Ovary (tissue), 9 donors: ENCODE results near the gene NFASC. TPM values are rescaled to one million over a fixed set of nuclear protein-coding genes. Genes with fewer than 3 reads are reported as not detected.

Experiments used
- DNase-seq, 5 donors: peaks; one replicate each; pipeline ENCODE4 v3.0.0-alpha.2; 2019 to 2020
- H3K27ac ChIP-seq, 2 donors: fragments of 200-600 bp; one replicate each; pipeline versions ENCODE4 v1.5.1 to v1.8.0; 2019 to 2022
- H3K27me3 ChIP-seq: fragments of 200-600 bp; one replicate; pipeline ENCODE4 v1.8.0; 2022
- H3K36me3 ChIP-seq: fragments of 200-600 bp; sonication (generic); one replicate; pipeline ENCODE4 v1.5.1; 2019
- H3K4me1 ChIP-seq: one replicate; pipeline ENCODE4 v1.8.1; 2013; ENCODE audit warnings: mild to moderate bottlenecking, moderate library complexity; ENCODE audit not compliant: insufficient read depth
- H3K4me3 ChIP-seq: fragments of 200-600 bp; sonication (generic); one replicate; pipeline ENCODE4 v1.5.1; 2017
- H3K9me3 ChIP-seq, 2 donors: fragments of 200-600 bp in 1 of 2; sonication (generic) in 1 of 2; one replicate each; pipeline versions ENCODE4 v1.5.1 to v1.8.1; 2013 to 2019; ENCODE audit warnings: mild to moderate bottlenecking in 1 of 2, moderate library complexity in 1 of 2
- EP300 ChIP-seq: sonication (generic); formaldehyde crosslinking; IDR thresholded peaks from one replicate; pipeline ENCODE4 v1.6.1; 2017; ENCODE audit warnings: antibody characterized with exemption
- POLR2A ChIP-seq: fragments of 450-650 bp; IDR thresholded peaks from one replicate; pipeline ENCODE4 v1.6.1; 2017; ENCODE audit warnings: antibody characterized with exemption, mild to moderate bottlenecking, moderate library complexity
- WGBS, 3 donors: extraction: QIAGEN DNeasy Blood & Tissue Kit in 1 of 3; methylation state at CpG; one replicate each; pipeline versions ENCODE4 v1.1.5 to v1.1.7; 2013 to 2017; 5-methylcytosine and 5-hydroxymethylcytosine counted together
- intact Hi-C, 4 donors: fragments of 100-400 bp; cut with DNase I; formaldehyde crosslinking; loops; one replicate each; pipeline versions ENCODE4 v1.11.0 to v1.15.1; 2022 to 2023
- polyA plus RNA-seq, 2 donors: library from polyadenylated mRNA; stranded (reverse); fragments of 200-250 nt in 1 of 2; fragments of 350-450 nt in 1 of 2; fragmentation: Illumina TruSeq in 1 of 2; extraction: RNeasy Lipid Tissue Mini Kit (QIAGEN cat#74804) in 1 of 2; gene quantifications; one replicate each; pipeline ENCODE4 v1.2.3, GENCODE V29; 2013 to 2014
- total RNA-seq, 7 donors: library from RNA; depleted of rRNA in 2 of 7; stranded (reverse); fragments of >200 nt in 2 of 7; fragmentation: NEBNext Ultra II Directional in 3 of 7; extraction: Animal tissue kit (Norgen Biotek cat#: 25700) in 3 of 7; gene quantifications; one replicate each; pipeline versions ENCODE4 v1.1.0 to v1.2.4, GENCODE V29; 2016 to 2023
- TF ChIP-seq, protein P1 (sequence below), 3 donors: fragments of 450-650 bp in 2 of 3; fragments of 200-600 bp in 1 of 3; IDR thresholded peaks; one replicate each; pipeline versions ENCODE4 v1.5.1 to v1.8.0; 2016 to 2022; ENCODE audit warnings: antibody characterized with exemption in 3 of 3, mild to moderate bottlenecking in 1 of 3
- donor health status: DM: no; HTN: no; CAD: no; lungs with moderate emphysema.
- donor health status: DM: no; HTN: no; CAD: no.
- donor health status: Bipolar disorder and iron deficiency.
- donor health status: DM: yes; HTN: yes; CAD: no.
- donor health status: DM: no; HTN: no; CAD: no.
- donor health status: DM: yes; HTN: yes; CAD: no.

NFASC gene
- total and polyA plus RNA-seq, 9 donors: 9.3 to 73.2 (median 20.9) TPM

GRCh38 chr1:205042911-205043806 is 172.5 kb downstream of the NFASC start, which contains the start of gene CNTN2:
Gene CNTN2 (plus strand): TSS chr1:205043212. CDS start chr1:205053186, 9,974 bp downstream.
- intact Hi-C loops: no loop called here
- H3K36me3 ChIP-seq: no peaks in the 10 kb centered on the region

DNA sequence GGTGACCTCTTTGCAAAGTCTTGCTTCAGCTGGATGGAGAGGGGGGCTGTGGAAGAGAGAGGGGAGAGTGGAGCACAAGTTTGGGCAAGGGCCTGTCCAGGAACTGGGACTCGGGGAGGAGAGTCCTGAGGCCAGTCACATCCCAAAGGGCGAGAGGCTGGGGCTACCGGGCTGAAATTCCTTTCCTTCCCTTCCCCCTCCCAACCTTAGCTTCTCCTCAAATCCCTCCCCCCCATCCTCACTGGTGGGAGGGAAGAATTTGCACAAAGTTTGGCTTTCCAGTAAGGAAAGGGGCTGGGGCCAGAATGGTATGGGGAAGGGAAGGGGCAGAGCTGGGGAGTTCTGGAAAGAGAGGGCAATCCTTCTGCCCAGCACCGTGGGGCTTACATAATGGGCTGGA is 173.2 kb downstream of the NFASC start:
- no peak for TF ChIP-seq EP300
- TF ChIP-seq, protein P1, sequence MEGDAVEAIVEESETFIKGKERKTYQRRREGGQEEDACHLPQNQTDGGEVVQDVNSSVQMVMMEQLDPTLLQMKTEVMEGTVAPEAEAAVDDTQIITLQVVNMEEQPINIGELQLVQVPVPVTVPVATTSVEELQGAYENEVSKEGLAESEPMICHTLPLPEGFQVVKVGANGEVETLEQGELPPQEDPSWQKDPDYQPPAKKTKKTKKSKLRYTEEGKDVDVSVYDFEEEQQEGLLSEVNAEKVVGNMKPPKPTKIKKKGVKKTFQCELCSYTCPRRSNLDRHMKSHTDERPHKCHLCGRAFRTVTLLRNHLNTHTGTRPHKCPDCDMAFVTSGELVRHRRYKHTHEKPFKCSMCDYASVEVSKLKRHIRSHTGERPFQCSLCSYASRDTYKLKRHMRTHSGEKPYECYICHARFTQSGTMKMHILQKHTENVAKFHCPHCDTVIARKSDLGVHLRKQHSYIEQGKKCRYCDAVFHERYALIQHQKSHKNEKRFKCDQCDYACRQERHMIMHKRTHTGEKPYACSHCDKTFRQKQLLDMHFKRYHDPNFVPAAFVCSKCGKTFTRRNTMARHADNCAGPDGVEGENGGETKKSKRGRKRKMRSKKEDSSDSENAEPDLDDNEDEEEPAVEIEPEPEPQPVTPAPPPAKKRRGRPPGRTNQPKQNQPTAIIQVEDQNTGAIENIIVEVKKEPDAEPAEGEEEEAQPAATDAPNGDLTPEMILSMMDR (IDR thresholded peaks at IDR 0.05): no peak
- TF ChIP-seq POLR2A: no peak
- H3K27me3 ChIP-seq: no peaks in the 10 kb centered on the region
- no peaks in the 10 kb centered on the region for H3K9me3 ChIP-seq
- H3K4me3 ChIP-seq: no peak overlapping the region
- H3K27ac ChIP-seq: no peak overlapping the region
- no peak for DNase-seq
- intact Hi-C loops: no loop called here
- H3K4me1 ChIP-seq: no peaks in the 10 kb centered on the region
- no peaks in the 10 kb centered on the region for H3K36me3 ChIP-seq
- WGBS, 3 donors: 27 to 31% (median 28%) methylated on average over 4 of the region's 4 CpGs

More at GRCh38 chr1:205042911-205043806, 172.5 kb downstream of the NFASC start, which contains the start of gene CNTN2:
- WGBS, 3 donors: 9 to 19% (median 10%) methylated on average over 44 to 53 of the region's 53 CpGs
- TF ChIP-seq POLR2A: no peak
- TF ChIP-seq EP300: no peak
- TF ChIP-seq, protein P1 (IDR thresholded peaks at IDR 0.05): no peak
- no peaks in the 10 kb centered on the region for H3K9me3 ChIP-seq
- H3K27ac ChIP-seq: no peak within 1 kb of the TSS
- DNase-seq: no peak
- H3K4me1 ChIP-seq: no peaks in the 10 kb centered on the region
- H3K4me3 ChIP-seq: no peak within 1 kb of the TSS
- no peaks in the 10 kb centered on the region for H3K27me3 ChIP-seq

DNA sequence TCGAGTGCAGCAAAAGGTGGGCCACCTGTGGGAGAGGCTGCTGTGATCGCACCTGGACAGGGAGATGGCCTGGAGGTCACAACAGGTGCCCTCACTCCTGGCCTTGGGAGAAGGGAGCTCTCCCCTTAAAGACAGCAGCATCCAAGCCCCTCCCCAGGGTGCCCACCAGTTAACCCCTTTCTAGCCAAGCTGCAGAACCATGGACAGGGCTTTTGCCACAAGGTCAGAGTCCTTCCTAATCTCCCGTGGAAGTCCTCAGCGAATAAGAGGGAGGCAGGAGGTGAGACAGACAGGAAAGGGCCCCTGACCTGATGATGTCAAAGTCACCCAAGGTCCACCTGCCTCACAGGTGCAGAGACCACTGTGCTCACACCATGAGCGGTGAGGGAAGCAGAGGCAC is 174.1 kb downstream of the NFASC start:
- H3K27me3 ChIP-seq: no peaks in the 10 kb centered on the region
- no peak overlapping the region for H3K4me3 ChIP-seq
- no peaks in the 10 kb centered on the region for H3K36me3 ChIP-seq
- intact Hi-C loops: no loop called here
- no peak overlapping the region for H3K27ac ChIP-seq
- no peaks in the 10 kb centered on the region for H3K9me3 ChIP-seq
- 20 to 23% (median 22%) methylated on average over 5 of the region's 5 CpGs for WGBS, 3 donors
- no peak for TF ChIP-seq POLR2A
- no peak for TF ChIP-seq EP300
- TF ChIP-seq, protein P1 (IDR thresholded peaks at IDR 0.05): no peak
- DNase-seq: no peak
- H3K4me1 ChIP-seq: no peaks in the 10 kb centered on the region

GRCh38 chr1:205045146-205045545 is 174.5 kb downstream of the NFASC start:
- no peaks in the 10 kb centered on the region for H3K9me3 ChIP-seq
- TF ChIP-seq, protein P1 (IDR thresholded peaks at IDR 0.05): no peak
- TF ChIP-seq EP300: no peak
- no peak for TF ChIP-seq POLR2A
- DNase-seq: no peak
- H3K4me1 ChIP-seq: no peaks in the 10 kb centered on the region
- intact Hi-C loops: no loop called here
- no peaks in the 10 kb centered on the region for H3K27me3 ChIP-seq
- 15 to 25% (median 24%) methylated on average over 11 of the region's 11 CpGs for WGBS, 3 donors
- H3K36me3 ChIP-seq: no peaks in the 10 kb centered on the region
- no peak overlapping the region for H3K27ac ChIP-seq
- H3K4me3 ChIP-seq: no peak overlapping the region
